ENCODE data around the gene GPR176.

GPR176 gene, protein sequence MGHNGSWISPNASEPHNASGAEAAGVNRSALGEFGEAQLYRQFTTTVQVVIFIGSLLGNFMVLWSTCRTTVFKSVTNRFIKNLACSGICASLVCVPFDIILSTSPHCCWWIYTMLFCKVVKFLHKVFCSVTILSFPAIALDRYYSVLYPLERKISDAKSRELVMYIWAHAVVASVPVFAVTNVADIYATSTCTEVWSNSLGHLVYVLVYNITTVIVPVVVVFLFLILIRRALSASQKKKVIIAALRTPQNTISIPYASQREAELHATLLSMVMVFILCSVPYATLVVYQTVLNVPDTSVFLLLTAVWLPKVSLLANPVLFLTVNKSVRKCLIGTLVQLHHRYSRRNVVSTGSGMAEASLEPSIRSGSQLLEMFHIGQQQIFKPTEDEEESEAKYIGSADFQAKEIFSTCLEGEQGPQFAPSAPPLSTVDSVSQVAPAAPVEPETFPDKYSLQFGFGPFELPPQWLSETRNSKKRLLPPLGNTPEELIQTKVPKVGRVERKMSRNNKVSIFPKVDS

DNA sequence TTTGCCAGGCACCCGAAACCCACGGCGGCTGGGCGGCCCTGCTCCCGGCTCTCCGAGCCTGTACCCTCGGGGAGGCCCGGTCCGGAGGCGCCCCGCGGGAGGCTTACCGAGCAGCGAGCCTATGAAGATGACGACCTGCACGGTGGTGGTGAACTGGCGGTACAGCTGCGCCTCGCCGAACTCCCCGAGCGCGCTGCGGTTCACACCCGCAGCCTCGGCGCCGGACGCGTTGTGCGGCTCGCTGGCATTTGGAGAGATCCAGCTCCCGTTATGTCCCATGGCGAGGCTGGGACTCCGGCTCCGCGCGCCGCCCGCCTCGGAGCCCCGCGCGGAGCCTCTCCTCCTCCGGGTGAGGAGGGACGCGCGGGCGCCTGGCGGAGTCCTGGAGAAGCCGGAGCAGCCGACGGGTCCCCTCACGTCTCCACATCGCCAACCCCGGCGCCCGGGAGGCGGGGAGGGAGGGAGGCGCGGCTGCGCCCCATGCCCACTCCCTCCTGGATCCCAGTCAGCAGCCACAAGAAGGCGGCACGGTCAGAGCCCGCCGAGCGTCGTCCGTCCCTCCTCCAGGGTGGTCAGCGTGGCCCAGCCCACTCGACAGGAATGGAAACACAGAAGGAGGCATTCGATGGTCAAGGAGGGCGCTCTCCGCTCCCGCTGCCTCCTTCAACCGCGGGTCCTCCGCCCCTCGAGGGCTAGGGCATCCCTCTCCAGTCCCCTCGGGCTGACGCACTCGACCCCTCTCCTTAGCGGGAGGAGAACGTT, at the start of gene GPR176:
TSS of gene GPR176 (minus strand) at position 519 of the 762 bp plus-strand sequence. CDS start at position 279, 240 bp downstream.
- DNase-seq (ENCODE audit: low read depth): peak; percentile 79

DNA sequence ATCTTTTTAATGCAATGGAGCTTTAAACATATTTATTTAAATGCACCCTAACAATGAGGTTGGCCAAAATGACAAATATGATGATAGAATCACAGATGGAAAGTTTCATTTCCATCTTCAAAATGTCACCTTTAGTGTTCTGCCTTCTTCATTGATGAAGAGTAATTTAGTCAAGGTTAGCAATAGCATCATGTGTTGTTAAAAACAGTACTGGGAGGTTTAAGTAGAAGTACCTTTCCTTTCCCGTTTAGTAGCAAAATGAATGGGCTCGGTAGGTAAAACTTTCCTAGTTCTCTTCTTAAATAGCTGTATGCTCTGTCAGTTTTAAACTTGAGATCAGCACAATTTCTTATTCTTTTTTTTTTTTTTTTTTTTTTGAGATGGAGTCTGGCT, 48.9 kb upstream of the GPR176 start:
- DNase-seq (ENCODE audit: low read depth): no peak

DNA sequence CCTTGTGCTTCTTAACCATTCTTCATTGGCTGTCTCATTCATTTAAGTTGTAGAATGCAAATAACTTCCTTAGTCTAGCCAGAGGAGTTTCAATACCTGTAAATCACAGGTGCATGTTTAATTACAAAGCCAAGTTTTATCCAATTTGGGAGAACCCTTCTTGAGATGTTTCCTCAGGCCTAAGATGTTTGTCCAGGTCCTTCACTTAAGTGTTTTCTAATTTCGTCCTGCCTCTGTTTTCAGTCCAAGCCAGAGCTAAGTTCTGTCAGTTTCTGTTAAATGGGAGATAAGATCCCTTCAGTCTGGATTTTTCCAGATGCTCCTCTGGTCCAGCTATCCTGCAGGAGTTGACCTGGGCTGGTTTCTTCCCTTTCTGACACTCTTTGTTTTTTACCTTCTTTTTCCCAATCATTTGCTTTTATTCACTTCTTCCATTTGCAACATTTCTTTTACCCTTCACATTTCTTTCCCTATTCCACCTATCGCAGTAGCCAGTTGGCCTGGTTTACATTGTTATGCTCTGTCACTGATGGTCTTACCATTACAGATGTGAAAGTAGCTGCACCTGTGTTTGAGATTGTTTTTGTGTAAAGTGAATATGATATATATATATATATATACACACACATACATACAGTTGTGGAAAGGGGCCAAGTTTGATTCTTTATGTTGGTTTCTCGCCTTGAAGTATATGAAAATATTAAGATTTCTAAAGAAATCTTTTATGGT, 48.4 kb upstream of the GPR176 start:
- DNase-seq (ENCODE audit: low read depth): no peak

DNA sequence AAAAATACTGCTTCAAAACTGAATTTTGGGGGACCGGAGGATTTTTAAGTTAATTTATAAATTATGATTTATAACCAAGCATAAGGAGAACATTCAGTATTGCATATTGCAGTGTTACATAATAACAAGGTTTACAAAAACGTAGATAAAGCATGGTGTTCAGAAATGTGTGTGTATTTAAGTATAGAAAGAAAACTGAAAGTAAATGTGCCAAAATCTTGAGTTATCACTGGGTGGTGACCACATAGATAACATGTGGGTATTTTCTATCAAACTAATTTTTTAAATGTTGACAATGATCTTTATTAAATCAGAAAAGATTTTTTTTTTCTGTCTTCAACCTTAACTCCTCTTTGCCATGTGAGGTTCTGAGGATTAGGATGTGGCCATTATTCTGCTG, 46.5 kb upstream of the GPR176 start:
- no peak for DNase-seq (ENCODE audit: low read depth)

DNA sequence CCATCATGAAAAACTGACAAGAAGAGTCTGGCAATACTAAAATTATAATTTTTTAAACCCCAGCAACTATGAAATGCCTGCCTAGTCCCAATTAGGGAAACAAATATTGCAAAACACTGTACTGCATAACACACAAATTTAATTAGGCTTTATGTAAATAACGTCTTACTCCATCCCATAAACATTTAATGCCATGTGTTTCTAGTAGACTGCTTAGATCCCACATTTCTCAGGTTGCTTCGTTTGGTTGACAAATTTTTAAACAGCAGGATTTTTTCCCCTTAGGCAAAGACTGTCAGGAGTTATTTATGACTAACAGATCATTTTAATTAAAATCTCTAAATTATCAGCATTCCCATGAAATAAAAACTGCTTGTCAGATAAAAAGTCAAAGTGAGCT, 43.7 kb upstream of the GPR176 start:
- DNase-seq (ENCODE audit: low read depth): no peak

DNA sequence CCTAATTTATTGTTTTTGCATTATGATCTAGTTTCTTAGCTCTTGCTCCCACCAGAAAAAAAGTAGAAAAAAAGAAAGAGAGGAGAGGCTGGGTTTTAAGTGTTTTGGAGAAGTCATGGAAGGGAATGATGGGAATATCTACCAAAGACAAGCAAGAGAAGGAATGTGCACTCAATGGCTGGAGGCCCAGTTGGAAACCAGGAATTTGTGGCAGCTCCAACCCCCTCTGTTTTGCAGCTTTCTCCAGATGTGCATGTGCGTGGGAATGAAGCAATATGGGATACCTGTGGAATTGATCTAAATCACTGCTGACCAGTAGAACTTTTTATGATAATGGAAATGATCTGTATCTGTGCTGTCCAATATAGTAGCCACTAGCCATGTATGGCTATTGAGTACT, 41.0 kb upstream of the GPR176 start:
- DNase-seq (ENCODE audit: low read depth): no peak

DNA sequence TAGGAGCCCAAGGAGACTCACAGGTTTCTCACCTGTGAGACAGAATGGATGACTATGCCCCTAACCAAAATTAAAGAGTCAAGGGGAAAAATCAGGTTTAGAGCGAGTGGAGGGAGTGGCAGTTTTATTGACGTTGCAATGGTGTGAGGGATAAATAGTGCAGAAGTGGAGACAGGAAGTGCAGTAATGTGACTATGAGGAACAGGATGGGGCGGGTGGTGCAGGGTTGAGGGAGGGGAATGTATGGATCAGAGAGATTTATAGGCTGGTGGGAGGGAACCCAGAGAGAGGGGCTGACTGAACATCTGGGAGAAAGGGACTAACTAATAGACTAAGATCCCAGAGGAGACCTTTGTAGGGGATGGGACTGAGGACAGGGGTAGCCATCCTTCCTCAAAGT, 40.3 kb upstream of the GPR176 start:
- DNase-seq (ENCODE audit: low read depth): no peak

DNA sequence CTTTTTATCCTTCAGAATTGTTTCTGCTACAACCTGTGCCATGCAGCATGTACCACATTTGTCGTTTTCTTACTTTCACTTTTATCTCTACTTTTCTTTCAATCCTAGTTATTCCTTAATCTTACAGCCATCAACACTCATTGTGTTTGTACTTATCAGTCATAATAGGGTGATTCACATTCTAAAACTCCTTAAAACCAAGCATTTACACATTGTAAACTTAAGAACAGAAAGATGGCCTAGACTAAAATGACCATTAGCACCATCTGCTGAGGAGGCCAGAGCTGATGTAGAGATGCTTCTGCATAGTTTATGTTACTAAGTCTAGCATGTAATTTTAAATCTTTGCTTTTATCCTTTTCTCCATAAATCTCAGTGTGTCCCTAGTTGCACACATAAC, 39.3 kb upstream of the GPR176 start:
- DNase-seq (ENCODE audit: low read depth): no peak

DNA sequence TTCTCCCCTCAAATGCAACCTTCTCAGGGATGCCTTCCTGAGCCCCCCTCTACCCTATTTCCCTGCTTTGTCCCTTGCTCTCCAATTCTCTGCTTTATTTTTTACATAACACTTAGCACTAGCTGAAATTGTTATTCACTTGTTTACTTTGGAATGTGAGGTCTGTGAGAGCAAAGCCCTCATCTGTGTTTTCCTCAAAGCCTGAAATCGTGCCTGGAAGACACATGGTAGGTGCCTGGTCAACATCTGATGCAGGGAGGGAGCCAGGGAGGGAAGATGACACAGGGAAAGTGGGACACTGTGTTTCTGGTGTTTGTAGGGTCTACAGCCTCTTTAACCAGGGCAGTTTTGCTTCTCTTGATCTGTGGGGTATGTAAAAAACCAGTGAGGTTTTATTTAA, 37.4 kb upstream of the GPR176 start:
- no peak for DNase-seq (ENCODE audit: low read depth)

DNA sequence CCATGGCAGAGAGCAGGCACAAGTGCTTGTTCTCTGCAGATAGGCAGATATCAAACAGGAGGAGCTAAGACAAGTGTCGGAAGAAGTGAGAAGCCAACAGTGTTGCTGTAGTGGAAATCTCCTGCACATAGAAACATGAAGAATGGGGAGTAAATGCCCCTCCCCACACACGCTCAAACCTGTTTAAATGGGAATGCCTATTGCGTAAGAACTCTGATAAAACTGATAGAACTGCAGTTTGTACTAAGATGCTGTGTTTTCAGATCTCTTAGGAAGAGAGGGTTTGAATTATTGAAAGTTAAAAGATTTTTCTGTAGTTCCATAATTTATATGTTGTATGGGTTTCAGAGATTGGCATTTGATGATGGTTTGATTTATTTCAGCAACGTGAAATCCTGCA, 33.5 kb upstream of the GPR176 start:
- DNase-seq (ENCODE audit: low read depth): no peak

DNA sequence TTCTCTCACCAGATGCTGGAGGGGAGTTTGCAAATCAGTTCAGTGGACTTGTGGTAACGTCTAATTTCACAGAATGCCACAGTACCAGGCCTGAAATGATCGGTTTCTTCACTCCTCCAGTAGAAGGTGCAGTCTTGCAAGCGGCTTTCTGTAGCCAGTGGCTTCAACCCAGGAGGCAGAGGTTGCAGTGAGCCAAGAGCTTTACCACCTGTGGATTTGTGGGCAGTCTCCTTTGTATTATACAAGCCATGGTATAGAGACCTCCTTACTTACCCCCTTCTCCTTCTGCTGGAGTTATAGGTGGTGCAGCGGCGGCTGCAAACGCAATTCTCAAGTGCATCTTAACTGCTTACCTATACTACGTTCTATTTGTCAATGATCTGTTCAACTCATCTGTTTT, 31.5 kb upstream of the GPR176 start:
- DNase-seq (ENCODE audit: low read depth): no peak

DNA sequence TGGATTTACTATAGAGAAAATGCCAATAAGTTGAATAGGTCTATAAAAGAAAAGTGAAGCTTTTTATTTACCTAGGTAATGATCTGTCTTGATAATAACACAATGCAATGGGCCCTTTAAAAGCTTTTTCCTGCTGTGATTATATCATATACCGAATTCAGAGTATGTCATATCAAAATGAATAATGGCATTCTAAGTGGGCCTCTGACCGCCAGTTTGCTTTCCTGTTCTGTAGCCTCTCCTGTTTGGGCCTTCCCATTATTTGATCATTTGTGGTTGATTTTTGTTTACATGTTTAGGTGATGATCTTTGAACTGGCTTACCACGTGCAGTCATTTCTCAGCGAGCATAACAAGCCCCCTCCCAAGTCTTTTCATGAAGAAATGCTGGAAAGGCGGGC, 28.8 kb upstream of the GPR176 start:
- no peak for DNase-seq (ENCODE audit: low read depth)

DNA sequence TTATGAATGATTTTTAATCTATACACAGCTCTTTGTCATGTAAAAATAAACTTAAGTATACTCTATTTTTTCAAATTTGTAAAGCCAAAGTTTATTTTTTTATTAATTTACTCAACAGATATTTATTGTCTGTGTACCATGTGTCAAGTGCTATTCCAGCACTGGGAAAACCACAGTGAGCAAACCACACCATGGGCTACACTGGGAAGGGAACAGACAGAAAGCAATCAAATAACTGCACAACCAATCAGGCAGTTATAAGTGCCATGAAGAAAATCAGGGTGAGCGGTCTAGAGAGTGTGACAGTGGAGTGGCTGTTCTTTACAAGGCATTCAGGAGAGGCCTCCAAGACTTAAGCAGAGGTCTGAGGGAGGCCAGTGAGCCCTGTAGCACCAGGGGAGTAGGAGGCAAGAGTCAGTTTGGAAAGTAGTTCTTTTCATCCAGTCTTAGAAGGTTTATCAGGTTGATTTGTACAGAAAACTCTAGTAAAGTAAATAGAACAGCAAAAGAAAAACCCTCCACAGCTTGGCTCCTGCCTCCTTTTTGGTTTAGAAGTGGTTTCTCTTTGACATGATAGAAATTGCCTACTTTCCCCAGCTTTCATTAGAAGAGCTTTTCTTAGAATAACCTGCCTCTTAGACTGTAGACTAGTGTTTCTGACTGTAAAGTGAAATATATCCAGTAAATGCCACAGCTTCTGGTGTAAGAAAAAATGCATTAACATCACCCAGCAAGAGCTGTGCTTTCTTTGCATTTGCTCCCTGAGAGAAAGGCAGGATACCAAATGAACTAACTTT, 27.5 kb upstream of the GPR176 start:
- no peak for DNase-seq (ENCODE audit: low read depth)

DNA sequence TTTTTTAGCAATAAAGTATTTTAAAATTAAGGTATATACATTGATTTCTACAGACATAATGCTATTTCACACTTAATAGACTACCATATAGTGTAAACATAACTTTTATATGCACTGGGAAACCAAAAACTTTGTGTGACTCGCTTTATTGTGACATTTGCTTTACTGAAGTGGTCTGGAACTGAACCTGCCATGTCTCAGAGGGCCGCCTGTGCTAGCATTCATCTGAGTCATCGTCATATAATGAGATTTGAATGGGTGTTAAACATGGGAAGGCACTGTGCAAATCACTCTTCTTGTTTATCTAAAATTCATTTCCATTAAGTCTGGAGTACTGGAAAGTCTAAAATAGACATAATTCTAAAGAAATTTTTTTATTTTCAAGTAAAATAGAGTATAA, 26.8 kb upstream of the GPR176 start:
- DNase-seq (ENCODE audit: low read depth): no peak

DNA sequence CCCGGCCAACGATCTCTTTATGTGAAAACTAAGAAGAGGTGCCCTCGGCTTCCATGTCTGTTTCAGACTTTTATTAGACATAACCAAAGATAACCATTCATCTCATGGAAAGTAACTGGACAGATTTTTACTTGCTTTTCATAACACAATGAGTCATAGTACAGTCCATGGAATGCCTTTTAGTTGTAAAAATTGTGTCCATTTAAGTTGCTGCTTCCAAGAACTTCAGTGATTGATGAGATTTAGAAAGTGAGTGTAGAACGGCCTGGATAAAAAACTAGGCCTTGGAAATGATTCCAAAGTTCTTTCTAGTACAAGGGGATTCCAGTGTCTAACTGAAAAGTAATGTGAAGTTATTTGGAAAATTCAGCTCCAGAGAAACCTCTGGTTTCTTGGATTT, 24.7 kb upstream of the GPR176 start:
- DNase-seq (ENCODE audit: low read depth): no peak

DNA sequence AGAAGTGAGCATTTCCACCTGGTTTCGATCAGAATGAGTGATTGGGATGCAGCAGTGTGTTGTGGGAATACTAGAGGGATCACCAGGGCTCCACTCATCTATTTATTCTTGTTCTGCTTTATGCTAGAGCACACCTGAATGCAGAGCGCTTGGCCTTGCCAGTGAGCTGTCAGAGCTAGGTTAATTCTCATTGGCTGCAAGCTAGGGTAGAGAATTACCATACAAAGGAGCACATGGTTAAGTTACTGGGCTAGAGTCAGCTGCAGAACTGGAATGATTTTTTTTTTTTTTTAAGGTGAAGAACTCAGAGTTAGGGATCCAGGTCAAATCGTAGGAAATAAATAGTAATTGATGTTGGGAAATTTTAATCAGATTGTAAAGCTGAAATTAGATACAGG, 22.7 kb upstream of the GPR176 start:
- DNase-seq (ENCODE audit: low read depth): no peak

DNA sequence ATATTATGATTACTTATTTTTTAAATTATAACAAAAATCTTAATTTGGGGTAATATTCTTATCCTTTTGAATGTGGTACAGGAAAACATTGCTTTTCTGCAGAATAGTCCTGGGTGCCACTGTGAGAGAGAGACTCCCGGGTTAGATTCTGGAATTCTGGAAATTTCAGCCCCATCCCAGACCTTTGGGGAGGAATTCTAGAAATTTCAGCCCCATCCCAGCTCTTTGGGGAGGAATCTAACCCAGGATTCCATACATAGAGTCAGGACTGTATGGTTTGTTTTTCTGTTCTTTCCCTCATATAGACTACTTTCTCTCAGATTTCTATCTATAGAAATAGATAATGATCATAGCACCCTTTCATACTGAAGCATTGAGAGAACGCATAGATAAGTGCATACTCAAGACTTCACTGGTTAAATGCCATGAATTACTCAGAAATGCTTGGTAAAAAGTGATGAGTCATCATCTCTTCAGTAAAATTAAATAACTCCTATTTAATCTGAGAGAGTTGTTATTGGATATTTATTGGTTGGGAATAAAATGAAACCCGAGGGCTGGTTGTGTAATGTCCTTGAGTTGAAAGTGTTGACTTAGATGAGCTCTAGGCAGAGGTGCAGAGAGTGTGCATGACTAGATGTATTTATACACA, 22.2 kb upstream of the GPR176 start:
- DNase-seq (ENCODE audit: low read depth): no peak

DNA sequence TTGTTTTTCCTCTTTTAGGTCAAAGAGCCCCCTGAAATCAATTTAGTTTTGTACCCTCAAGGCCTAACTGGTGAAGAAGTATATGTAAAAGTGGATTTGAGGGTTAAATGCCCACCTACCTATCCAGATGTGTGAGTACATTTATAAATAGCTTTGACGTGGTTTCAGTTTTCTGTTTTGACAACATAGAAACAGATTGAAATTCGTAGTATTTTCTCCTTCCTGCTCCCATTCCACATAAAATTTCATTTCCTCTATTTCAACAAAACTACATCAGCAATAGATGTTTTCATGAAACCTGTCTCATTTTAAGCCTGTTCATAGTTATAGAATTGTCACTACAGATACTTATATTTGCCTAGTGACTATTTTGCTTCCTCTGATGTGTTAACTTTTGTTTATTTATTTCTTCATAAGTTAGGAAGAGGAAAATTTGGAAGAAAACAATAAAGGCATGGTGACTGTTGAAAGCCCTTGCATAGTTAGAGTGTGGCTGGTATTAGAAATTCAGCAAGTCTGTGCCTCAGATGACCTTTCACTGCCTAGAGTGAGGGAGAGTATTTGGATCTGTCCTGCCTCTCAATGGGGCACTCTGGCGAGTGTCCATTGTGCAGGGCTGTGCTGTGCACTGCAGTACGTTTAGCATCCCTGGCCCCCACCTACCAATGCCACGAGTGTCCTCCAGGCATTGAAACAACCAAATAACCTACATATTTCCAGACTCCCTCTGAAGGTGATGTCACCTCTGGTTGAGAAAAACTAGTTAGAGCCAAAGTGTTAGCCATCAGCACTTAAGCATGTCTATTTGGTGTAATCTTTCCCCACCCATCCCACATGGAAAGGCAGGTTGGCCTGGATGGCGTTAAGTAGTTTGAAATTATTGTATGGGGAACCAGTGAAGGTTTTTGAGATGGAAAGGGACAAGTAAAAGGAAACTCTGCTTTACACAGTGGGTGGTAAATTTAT, 19.7 kb upstream of the GPR176 start:
- DNase-seq (ENCODE audit: low read depth): no peak

DNA sequence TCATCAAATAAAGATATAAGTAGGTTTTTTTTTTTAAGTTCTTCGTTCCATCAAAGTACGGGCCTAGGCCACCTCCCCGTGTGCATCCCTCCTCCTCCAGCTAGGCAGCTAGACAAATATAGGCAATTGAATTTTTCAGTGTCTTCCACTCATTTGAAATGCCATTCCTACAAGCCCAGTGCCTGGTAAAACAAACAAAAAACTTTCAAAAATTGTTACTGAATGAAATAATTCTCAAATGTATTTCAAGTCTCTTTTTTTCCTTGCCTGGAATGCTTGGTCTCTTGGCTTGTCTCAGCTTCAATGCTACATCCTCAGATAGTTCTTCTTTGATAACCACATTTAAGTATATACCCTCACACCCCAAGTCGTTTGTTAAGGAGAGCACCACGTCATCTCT, 17.6 kb upstream of the GPR176 start:
- no peak for DNase-seq (ENCODE audit: low read depth)

DNA sequence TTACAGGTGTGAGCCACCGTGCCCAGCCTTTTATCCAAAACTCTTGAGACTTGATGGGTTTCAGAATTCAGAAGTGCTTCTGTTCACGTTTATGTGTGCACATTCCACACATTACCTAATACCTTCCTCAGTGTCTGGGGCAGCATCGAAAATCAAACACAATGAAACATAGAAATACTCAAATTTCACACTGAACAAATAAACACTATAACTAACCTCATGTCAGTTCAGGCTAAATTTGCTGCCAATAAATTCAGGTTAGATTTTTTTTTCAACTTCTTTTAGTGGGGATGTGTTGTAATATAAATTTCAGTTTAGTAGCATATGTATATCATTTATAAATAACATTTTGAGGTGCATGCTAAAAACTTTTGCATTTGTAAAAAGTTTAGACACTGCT, 16.6 kb upstream of the GPR176 start:
- no peak for DNase-seq (ENCODE audit: low read depth)

Measured in HS-27A (cell line).